Esophagus squamous epithelium (tissue), 5 donors: ENCODE results near the gene C19orf85. TPM values are rescaled to one million over a fixed set of nuclear protein-coding genes. Genes with fewer than 3 reads are reported as not detected.

Experiments
- DNase-seq: peaks from one replicate; lab custom pipeline; 2025; lab: John Stamatoyannopoulos, UW
- H3K27ac ChIP-seq, 4 donors: fragments of 200-600 bp; sonication (generic); one replicate each; pipeline ENCODE4 v1.5.1; 2016 to 2019; ENCODE audit warnings: mild to moderate bottlenecking in 1 of 4
- H3K27me3 ChIP-seq, 4 donors: fragments of 200-600 bp; sonication (generic); 1 replicate in 3 of 4; 2 replicates in 1 of 4; pipeline versions ENCODE4 v1.5.1 to v1.6.0; 2017 to 2021; ENCODE audit warnings: antibody characterized with exemption in 1 of 4
- H3K36me3 ChIP-seq, 3 donors: fragments of 200-600 bp; sonication (generic); one replicate each; pipeline ENCODE4 v1.5.1; 2016 to 2019
- H3K4me1 ChIP-seq, 3 donors: fragments of 200-600 bp; sonication (generic); one replicate each; pipeline ENCODE4 v1.5.1; 2017 to 2019
- H3K4me3 ChIP-seq, 4 donors: fragments of 200-600 bp; sonication (generic); 1 replicate in 3 of 4; 2 replicates in 1 of 4; pipeline ENCODE4 v1.5.1; 2016 to 2019; ENCODE audit warnings: mild to moderate bottlenecking in 2 of 4, moderate library complexity in 1 of 4
- H3K9me3 ChIP-seq, 3 donors: fragments of 200-600 bp; sonication (generic); one replicate each; pipeline ENCODE4 v1.5.1; 2016 to 2019
- CTCF ChIP-seq, 6 experiments: fragments of 450-650 bp in 4 of 6; fragments of 200-600 bp in 2 of 6; sonication (generic) in 2 of 6; IDR thresholded peaks; one replicate each; pipeline ENCODE4 v1.5.1; 2016 to 2019; ENCODE audit warnings: antibody characterized with exemption in 6 of 6, mild to moderate bottlenecking in 4 of 6, moderate library complexity in 4 of 6
- POLR2A ChIP-seq, 4 donors: fragments of 450-650 bp; IDR thresholded peaks; one replicate each; pipeline ENCODE4 v1.6.1; 2017; ENCODE audit warnings: antibody characterized with exemption in 4 of 4, mild to moderate bottlenecking in 4 of 4, moderate library complexity in 3 of 4
- WGBS, 2 donors: methylation state at CpG; one replicate each; pipeline ENCODE4 v1.1.5; 2018; 5-methylcytosine and 5-hydroxymethylcytosine counted together
- intact Hi-C: fragments of 100-400 bp; cut with DNase I; formaldehyde crosslinking; loops from one replicate; pipeline ENCODE4 v1.15.0; 2022
- total RNA-seq, 4 donors: library from RNA; depleted of rRNA; stranded (reverse); fragments of >200 nt; gene quantifications; one replicate each; pipeline ENCODE4 v1.1.0, GENCODE V29; 2016
- donor health status: DM: yes; HTN: yes; CAD: no.

Gene C19orf85
- total RNA-seq, 4 donors from 2014 or later: not detected

- DNase-seq: no peak
- no peak for TF ChIP-seq CTCF (IDR thresholded peaks at IDR 0.05)
- TF ChIP-seq POLR2A (IDR thresholded peaks at IDR 0.05): no peak
- no peaks in the 10 kb centered on the region for H3K4me1 ChIP-seq
- intact Hi-C loops: no loop called here
- no peaks in the 10 kb centered on the region for H3K36me3 ChIP-seq
- H3K27me3 ChIP-seq: peaks cover 0 to 83% (median 7%) of the 10 kb centered on the region in 4 donors
- H3K4me3 ChIP-seq: no peak overlapping the region
- 77 to 78% methylated on average over 4 of the region's 4 CpGs for WGBS, 2 donors
- H3K9me3 ChIP-seq: no peaks in the 10 kb centered on the region
- no peak overlapping the region for H3K27ac ChIP-seq
These were observed 30.1 kb downstream of the C19orf85 start for GRCh38 chr19:55434356-55434919.

DNA sequence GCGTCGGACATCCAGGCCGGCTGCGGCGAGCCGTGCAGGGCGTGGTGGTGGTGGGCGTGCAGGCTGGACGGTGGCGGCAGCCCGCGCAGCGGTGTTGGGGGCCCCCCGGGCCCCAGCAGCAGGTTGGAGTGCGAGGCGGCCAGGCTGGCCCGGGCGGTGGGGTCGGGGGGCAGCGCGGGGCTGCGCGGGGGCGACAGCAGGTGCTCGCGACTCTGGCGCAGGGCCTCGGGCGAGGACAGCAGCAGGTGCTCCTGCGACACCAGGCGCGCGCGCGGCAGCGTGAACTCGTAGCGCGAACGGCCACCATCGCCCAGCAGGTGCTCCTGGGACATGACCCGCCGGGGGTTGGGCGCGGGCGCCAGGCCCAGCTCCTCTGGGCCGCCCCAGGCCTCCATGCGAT, 31.3 kb downstream of the C19orf85 start:
- Histone ChIP-seq H3K4me3 (no peak overlapping the region), H3K36me3 (no peaks in the 10 kb centered on the region), H3K4me1 (no peaks in the 10 kb centered on the region), H3K27me3 (peaks cover 0 to 83% (median 7%) of the 10 kb centered on the region in 4 donors), H3K9me3 (no peaks in the 10 kb centered on the region), H3K27ac (no peak overlapping the region)
- WGBS, 2 donors: no CpG with 5 or more reads among the region's 48 CpGs
- intact Hi-C loops: no loop called here
- TF ChIP-seq POLR2A (IDR thresholded peaks at IDR 0.05) (no peak), CTCF (IDR thresholded peaks at IDR 0.05) (no peak)
- no peak for DNase-seq

DNA sequence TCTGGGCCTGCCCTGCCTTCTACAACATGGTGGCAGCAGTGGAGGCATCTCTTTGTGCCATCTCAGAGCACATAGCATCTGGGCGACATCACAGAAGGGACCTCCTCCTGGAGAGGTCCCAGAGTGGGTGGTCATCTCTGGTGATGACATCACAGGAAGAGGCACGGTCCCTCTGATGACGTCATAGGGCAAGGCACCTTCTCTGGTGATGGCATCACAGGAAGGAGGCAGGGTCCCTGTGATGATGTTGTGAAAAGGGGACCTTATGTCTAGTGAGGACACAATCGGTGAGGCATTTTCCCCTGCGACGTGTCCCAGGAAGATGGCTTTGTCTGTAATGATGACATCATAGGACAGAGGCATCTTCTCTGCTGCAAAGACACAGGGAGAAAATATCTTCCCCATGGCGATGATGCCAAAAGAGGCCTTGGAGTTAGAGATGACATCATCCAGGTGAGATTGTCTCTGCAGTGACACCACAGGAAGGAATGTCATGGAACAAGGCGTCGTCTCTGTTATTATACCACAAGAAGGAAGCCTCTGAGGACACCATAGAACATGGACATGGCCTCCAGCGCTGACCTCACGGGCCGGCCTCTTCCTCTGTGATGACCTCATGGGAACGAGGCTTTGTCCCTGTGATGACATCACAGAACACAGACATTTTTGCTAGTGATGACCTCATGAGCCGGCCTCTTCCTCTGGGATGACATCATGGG, 32.2 kb downstream of the C19orf85 start:
- intact Hi-C loops: no loop called here
- H3K4me1 ChIP-seq: no peaks in the 10 kb centered on the region
- TF ChIP-seq CTCF (IDR thresholded peaks at IDR 0.05) (no peak), POLR2A (IDR thresholded peaks at IDR 0.05) (no peak)
- WGBS, 2 donors: 80 to 94% methylated on average over 8 to 9 of the region's 14 CpGs
- no peak for DNase-seq
- H3K4me3 ChIP-seq: no peak overlapping the region
- H3K27ac ChIP-seq: no peak overlapping the region
- no peaks in the 10 kb centered on the region for H3K9me3 ChIP-seq
- no peaks in the 10 kb centered on the region for H3K36me3 ChIP-seq
- H3K27me3 ChIP-seq: peaks cover 0 to 81% (median 7%) of the 10 kb centered on the region in 4 donors

DNA sequence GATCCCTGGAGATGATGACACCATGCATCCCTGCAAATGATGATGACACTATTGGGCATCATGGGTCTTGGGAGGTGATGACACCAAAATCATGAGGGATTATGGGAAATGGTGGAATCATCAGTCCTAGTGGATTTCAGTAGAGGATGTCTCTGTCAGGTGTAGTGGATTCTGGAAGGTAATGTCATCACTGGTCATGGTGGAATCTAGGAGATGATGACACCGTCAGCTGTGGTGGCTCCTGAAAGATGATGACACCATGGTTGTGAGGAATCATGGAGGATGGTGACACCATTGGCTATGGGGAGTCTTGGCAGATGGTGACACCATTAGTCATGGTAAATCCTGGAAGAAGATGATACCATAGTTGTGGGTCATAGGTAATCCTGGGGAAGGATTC, 33.4 kb downstream of the C19orf85 start:
- no peak for DNase-seq
- TF ChIP-seq POLR2A (IDR thresholded peaks at IDR 0.05): no peak
- no peak for TF ChIP-seq CTCF (IDR thresholded peaks at IDR 0.05)
- Histone ChIP-seq H3K4me3 (no peak overlapping the region), H3K27me3 (peaks cover 0 to 76% (median 7%) of the 10 kb centered on the region in 4 donors), H3K36me3 (no peaks in the 10 kb centered on the region), H3K4me1 (no peaks in the 10 kb centered on the region), H3K9me3 (no peaks in the 10 kb centered on the region), H3K27ac (no peak overlapping the region)
- intact Hi-C loops: no loop called here
- WGBS, 2 donors: 86 to 100% methylated on average over 1 of the region's 1 CpG

GRCh38 chr19:55426042-55426441, 38.5 kb downstream of the C19orf85 start:
- intact Hi-C loops: no loop called here
- H3K9me3 ChIP-seq: no peaks in the 10 kb centered on the region
- no peak overlapping the region for H3K4me3 ChIP-seq
- no peak for TF ChIP-seq POLR2A (IDR thresholded peaks at IDR 0.05)
- TF ChIP-seq CTCF (IDR thresholded peaks at IDR 0.05): no peak
- no peak for DNase-seq
- no peak overlapping the region for H3K27ac ChIP-seq
- peaks cover 0 to 9% (median 0%) of the 10 kb centered on the region in 3 donors for H3K4me1 ChIP-seq
- 56 to 61% methylated on average over 2 of the region's 2 CpGs for WGBS, 2 donors
- no peaks in the 10 kb centered on the region for H3K36me3 ChIP-seq
- H3K27me3 ChIP-seq: peaks cover 0 to 70% (median 0%) of the 10 kb centered on the region in 4 donors
